CD4-positive, alpha-beta T cell treated with Interleukin-17A for 4 hours (primary cell): ENCODE results near the gene MXRA7.
"Not testable (repeated sequence)": the region's sequence is repeated elsewhere in the genome, so short reads cannot be mapped to it uniquely, and the experiment has no call there.

Source experiments
- DNase-seq: peaks from one replicate; pipeline ENCODE4 v3.0.0-alpha.2; 2020; ENCODE audit warnings: mixed read lengths

The MXRA7 gene

GRCh38 chr17:76641501-76641900 is 69.3 kb downstream of the MXRA7 start:
- no peak for DNase-seq

GRCh38 chr17:76640550-76641380 is 70.0 kb downstream of the MXRA7 start:
- no peak for DNase-seq

GRCh38 chr17:76638263-76638662 is 72.5 kb downstream of the MXRA7 start:
- DNase-seq = no peak

GRCh38 chr17:76636486-76637206 is 74.1 kb downstream of the MXRA7 start:
- not testable (repeated sequence) for DNase-seq

GRCh38 chr17:76635659-76636360 is 75.0 kb downstream of the MXRA7 start:
- no peak for DNase-seq

- no peak for DNase-seq
Observed at GRCh38 chr17:76635039-76635438, 75.7 kb downstream of the MXRA7 start.

- DNase-seq = no peak
Observed at GRCh38 chr17:76633628-76634328, 77.0 kb downstream of the MXRA7 start.

GRCh38 chr17:76631821-76632565 is 78.8 kb downstream of the MXRA7 start:
- no peak for DNase-seq

GRCh38 chr17:76630151-76630550 is 80.6 kb downstream of the MXRA7 start:
- no peak for DNase-seq
